ENCODE results near the gene PWWP2B. TPM values are rescaled to one million over a fixed set of nuclear protein-coding genes. Genes with fewer than 3 reads are reported as not detected.

PWWP2B gene
- total RNA-seq, 4 donors from 2014 or later = 14.9 to 27.3 (median 16.7) TPM

DNA sequence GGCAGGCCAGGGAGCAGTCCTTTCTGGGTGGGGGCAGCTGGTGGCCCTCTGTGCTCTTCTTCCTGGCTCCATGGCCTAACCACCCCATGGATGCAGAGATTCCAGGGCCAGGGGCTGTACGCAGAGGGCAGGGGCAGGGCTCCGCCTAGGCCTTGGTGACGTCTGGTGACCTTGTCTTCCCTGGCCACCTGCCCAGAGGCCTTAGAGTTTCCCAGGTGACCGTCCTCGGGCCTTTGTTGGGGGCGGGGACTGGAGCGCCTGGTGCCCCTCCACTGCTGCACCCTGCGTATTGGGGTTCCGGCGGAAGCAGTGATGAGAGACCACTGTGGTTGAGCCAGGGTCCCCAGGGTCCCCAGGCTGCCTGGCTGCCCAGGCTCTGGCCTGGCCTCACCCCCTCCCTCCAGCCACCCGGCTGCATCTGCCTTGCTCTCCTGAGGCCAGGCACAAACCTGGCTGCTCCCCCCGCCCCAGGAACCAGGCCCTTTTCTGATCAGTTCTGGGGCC, 10.3 kb downstream of the PWWP2B start:
- H3K36me3 ChIP-seq = peaks cover 18 to 31% (median 19%) of the 10 kb centered on the region in 3 donors
- DNase-seq = no peak
- H3K4me3 ChIP-seq = peak overlapping the region in 3 of 4 donors; percentile 25 to 46 (median 34)
- H3K9me3 ChIP-seq = no peaks in the 10 kb centered on the region
- TF ChIP-seq, protein P1, sequence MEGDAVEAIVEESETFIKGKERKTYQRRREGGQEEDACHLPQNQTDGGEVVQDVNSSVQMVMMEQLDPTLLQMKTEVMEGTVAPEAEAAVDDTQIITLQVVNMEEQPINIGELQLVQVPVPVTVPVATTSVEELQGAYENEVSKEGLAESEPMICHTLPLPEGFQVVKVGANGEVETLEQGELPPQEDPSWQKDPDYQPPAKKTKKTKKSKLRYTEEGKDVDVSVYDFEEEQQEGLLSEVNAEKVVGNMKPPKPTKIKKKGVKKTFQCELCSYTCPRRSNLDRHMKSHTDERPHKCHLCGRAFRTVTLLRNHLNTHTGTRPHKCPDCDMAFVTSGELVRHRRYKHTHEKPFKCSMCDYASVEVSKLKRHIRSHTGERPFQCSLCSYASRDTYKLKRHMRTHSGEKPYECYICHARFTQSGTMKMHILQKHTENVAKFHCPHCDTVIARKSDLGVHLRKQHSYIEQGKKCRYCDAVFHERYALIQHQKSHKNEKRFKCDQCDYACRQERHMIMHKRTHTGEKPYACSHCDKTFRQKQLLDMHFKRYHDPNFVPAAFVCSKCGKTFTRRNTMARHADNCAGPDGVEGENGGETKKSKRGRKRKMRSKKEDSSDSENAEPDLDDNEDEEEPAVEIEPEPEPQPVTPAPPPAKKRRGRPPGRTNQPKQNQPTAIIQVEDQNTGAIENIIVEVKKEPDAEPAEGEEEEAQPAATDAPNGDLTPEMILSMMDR (IDR thresholded peaks at IDR 0.05) = no peak
- TF ChIP-seq POLR2A (IDR thresholded peaks at IDR 0.05) = no peak
- H3K27me3 ChIP-seq = no peaks in the 10 kb centered on the region
- H3K4me1 ChIP-seq = peaks cover 52 to 96% (median 65%) of the 10 kb centered on the region in 3 donors
- H3K27ac ChIP-seq = peak overlapping the region; percentile 88 to 95 (median 91)
- intact Hi-C loops (cut with DNase I) = loop anchor here (5.0 kb wide), 1 partner anchor 40 kb away; no protein-coding TSS in a partner anchor
- 63% methylated on average over 2 of the region's 12 CpGs; no CpG with 5 or more reads in 1 of the 2 donors for WGBS, 2 donors

DNA sequence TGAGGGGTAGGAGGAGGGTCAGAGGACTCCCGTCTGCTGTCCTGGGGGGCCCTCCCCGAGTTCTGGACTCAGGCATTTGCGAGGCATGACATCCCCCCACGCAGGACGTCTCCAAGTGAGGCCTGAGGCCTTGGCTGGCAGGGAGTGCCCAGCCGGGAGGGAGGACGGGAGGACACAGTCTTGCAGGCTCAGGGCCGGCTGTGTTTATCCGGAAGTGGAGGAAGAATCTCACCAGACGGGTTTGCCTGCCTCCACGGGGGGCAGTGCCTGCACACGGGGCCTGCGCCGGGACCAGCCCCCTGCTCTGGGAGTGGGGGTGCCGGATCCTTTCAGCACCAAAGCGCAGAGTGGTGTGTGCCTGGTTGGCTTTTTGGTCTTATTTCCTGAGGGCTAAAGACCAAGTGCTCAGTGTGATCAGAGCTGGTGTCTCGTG, 10.9 kb downstream of the PWWP2B start:
- WGBS, 2 donors = no CpG with 5 or more reads among the region's 17 CpGs
- TF ChIP-seq, protein P1 (IDR thresholded peaks at IDR 0.05) = peak in 1 of 6 experiments; percentile 9
- peak in 1 of 4 donors; percentile 53 for TF ChIP-seq POLR2A (IDR thresholded peaks at IDR 0.05)
- peaks cover 55 to 96% (median 69%) of the 10 kb centered on the region in 3 donors for H3K4me1 ChIP-seq
- intact Hi-C loops (cut with DNase I) = loop anchor here (5.0 kb wide), 1 partner anchor 39 kb away; no protein-coding TSS in a partner anchor
- no peak for DNase-seq
- peak overlapping the region; percentile 88 to 95 (median 91) for H3K27ac ChIP-seq
- peaks cover 18 to 31% (median 19%) of the 10 kb centered on the region in 3 donors for H3K36me3 ChIP-seq
- no peaks in the 10 kb centered on the region for H3K9me3 ChIP-seq
- peak overlapping the region in 3 of 4 donors; percentile 25 to 46 (median 34) for H3K4me3 ChIP-seq
- H3K27me3 ChIP-seq = no peaks in the 10 kb centered on the region

DNA sequence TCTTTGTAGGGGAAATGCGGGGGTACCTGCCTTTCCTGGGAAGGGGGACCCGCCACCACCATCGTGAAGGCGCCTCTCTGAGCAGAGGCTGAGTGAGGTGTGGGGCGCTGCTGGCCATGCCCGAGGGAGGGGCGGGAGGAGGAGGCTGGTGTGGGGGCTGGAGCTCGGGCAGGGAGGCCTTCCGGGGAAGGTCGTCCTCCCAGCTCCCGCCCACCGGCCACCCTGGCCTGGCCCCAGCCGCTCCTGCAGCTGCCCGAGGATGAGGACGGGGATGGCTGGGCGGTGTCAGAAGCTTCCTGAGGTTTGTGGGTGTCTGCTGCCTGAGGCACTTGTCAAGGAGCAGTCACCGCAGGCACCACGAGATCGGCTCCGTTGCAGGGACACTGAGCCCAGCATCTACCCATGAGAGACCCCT, 11.4 kb downstream of the PWWP2B start:
- WGBS, 2 donors = 10% methylated on average over 2 of the region's 20 CpGs; no CpG with 5 or more reads in 1 of the 2 donors
- peaks cover 18 to 31% (median 19%) of the 10 kb centered on the region in 3 donors for H3K36me3 ChIP-seq
- peaks cover 61 to 96% (median 69%) of the 10 kb centered on the region in 3 donors for H3K4me1 ChIP-seq
- no peak for DNase-seq
- H3K4me3 ChIP-seq = peak overlapping the region in 3 of 4 donors; percentile 25 to 46 (median 34)
- H3K27me3 ChIP-seq = no peaks in the 10 kb centered on the region
- no peaks in the 10 kb centered on the region for H3K9me3 ChIP-seq
- peak overlapping the region; percentile 88 to 95 (median 91) for H3K27ac ChIP-seq
- TF ChIP-seq, protein P1 (IDR thresholded peaks at IDR 0.05) = no peak
- no peak for TF ChIP-seq POLR2A (IDR thresholded peaks at IDR 0.05)
- intact Hi-C loops (cut with DNase I) = loop anchor here (5.0 kb wide), 1 partner anchor 39 kb away; no protein-coding TSS in a partner anchor

DNA sequence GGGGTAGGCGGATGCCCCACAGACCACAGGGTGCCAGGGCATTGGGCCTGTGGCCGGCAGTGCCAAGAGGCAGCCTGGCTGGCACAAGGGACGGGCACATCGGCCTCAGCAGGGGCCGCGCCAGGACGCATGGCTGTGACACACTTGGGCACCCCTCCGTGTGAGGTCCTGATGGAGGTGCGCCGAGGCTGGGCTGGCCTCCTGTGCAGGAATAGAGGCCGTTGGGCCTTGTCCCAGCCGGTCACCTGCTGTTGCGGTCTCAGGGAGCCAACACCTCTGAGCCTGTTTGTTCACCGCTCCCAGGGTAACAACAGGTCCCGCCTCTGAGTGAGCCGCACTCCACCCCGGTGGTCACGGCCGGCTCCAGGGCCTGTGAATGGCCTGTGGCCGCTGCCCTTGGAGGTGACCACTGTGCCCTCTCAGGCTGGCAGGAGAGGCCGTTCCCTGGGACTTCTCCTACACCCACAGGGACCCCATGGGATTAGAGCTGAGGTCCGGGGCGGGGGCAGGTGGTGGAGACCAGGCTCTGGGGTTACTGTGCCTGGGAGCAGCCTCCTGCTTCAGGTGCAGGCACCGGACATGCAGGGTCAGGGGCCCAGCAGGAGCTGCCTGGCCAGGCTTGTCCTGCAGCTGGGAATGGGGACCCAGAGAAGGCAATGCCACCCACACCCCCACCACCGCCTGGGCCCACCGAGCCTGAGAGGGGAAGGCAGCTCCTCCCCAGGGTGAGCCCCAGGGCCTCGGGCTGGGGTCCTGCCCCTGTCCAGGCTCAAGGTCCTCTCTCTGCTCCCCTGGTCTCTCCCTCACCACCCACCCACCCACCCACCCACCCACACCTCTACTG, 12.0 kb downstream of the PWWP2B start:
- Histone ChIP-seq H3K36me3 (peaks cover 18 to 31% (median 19%) of the 10 kb centered on the region in 3 donors), H3K4me3 (peak overlapping the region in 3 of 4 donors; percentile 25 to 46 (median 34)), H3K27ac (peak overlapping the region; percentile 88 to 95 (median 91)), H3K4me1 (peaks cover 67 to 96% (median 69%) of the 10 kb centered on the region in 3 donors), H3K9me3 (no peaks in the 10 kb centered on the region), H3K27me3 (no peaks in the 10 kb centered on the region)
- intact Hi-C loops (cut with DNase I) = loop anchor here (5.0 kb wide), 1 partner anchor 38 kb away; no protein-coding TSS in a partner anchor
- no CpG with 5 or more reads among the region's 27 CpGs for WGBS, 2 donors
- TF ChIP-seq POLR2A (IDR thresholded peaks at IDR 0.05) = peak in 1 of 4 donors; percentile 6
- TF ChIP-seq, protein P1 (IDR thresholded peaks at IDR 0.05) = no peak
- DNase-seq = no peak

Measured in esophagus squamous epithelium (tissue), 5 donors.